Breast epithelium (tissue), 4 donors: ENCODE measurements around the gene PKD1L1. TPM values are rescaled to one million over a fixed set of nuclear protein-coding genes. Genes with fewer than 3 reads are reported as not detected.

Experiments
- DNase-seq, 2 donors: peaks; one replicate each; pipeline ENCODE4 v3.0.0-alpha.2; 2019; ENCODE audit warnings: low spot score in 2 of 2
- H3K27ac ChIP-seq, 2 donors: fragments of 200-600 bp; sonication (generic) in 1 of 2; one replicate each; pipeline ENCODE4 v1.5.1; 2016 to 2019; ENCODE audit warnings: mild to moderate bottlenecking in 1 of 2
- H3K27me3 ChIP-seq, 2 donors: fragments of 200-600 bp; sonication (generic) in 1 of 2; one replicate each; pipeline versions ENCODE4 v1.5.1 to v1.6.0; 2017 to 2019; ENCODE audit warnings: control low read depth in 1 of 2, mild to moderate bottlenecking in 1 of 2
- H3K36me3 ChIP-seq: fragments of 200-600 bp; one replicate; pipeline ENCODE4 v1.5.1; 2019
- H3K4me1 ChIP-seq, 2 donors: fragments of 200-600 bp; sonication (generic); one replicate each; pipeline ENCODE4 v1.5.1; 2016 to 2019; ENCODE audit warnings: control low read depth in 1 of 2
- H3K4me3 ChIP-seq, 3 donors: fragments of 200-600 bp; sonication (generic); 1 replicate in 2 of 3; 2 replicates in 1 of 3; pipeline ENCODE4 v1.5.1; 2016 to 2019; ENCODE audit warnings: mild to moderate bottlenecking in 3 of 3, moderate library complexity in 2 of 3
- H3K9me3 ChIP-seq, 2 donors: fragments of 200-600 bp; sonication (generic) in 1 of 2; one replicate each; pipeline ENCODE4 v1.5.1; 2016 to 2019; ENCODE audit warnings: control low read depth in 1 of 2
- CTCF ChIP-seq, 3 donors: fragments of 450-650 bp; IDR thresholded peaks; one replicate each; pipeline ENCODE4 v1.5.1; 2016 to 2017; ENCODE audit warnings: antibody characterized with exemption in 3 of 3, mild to moderate bottlenecking in 3 of 3, moderate library complexity in 3 of 3
- POLR2A ChIP-seq: fragments of 450-650 bp; IDR thresholded peaks from one replicate; pipeline ENCODE4 v1.6.1; 2016; ENCODE audit warnings: antibody characterized with exemption, mild to moderate bottlenecking, moderate library complexity
- POLR2AphosphoS5 ChIP-seq, 3 donors: sonication (generic); formaldehyde crosslinking; IDR thresholded peaks; one replicate each; pipeline ENCODE4 v1.6.1; 2017; ENCODE audit warnings: antibody characterized with exemption in 3 of 3
- intact Hi-C: fragments of 100-400 bp; cut with DNase I; formaldehyde crosslinking; loops from one replicate; pipeline ENCODE4 v1.15.1; 2023; ENCODE audit warnings: low total_unique reads
- total RNA-seq, 3 donors: library from RNA; depleted of rRNA; stranded (reverse); fragments of >200 nt; gene quantifications; one replicate each; pipeline ENCODE4 v1.1.0, GENCODE V29; 2016

PKD1L1 gene
- total RNA-seq, 3 donors from 2014 or later, result 0.32 to 0.44 (median 0.33) TPM

- no peaks in the 10 kb centered on the region for H3K36me3 ChIP-seq
- no peak for DNase-seq
- H3K4me3 ChIP-seq, result no peak overlapping the region
- no peak overlapping the region for H3K27ac ChIP-seq
- TF ChIP-seq POLR2AphosphoS5 (IDR thresholded peaks at IDR 0.05) (no peak), CTCF (IDR thresholded peaks at IDR 0.05) (peak in 1 of 3 donors; percentile 16)
- intact Hi-C loops, result no loop called here
- H3K9me3 ChIP-seq, result no peaks in the 10 kb centered on the region
- H3K4me1 ChIP-seq, result no peaks in the 10 kb centered on the region
- no peaks in the 10 kb centered on the region for H3K27me3 ChIP-seq
These were observed 155.6 kb downstream of the PKD1L1 start for GRCh38 chr7:47792521-47793121.

GRCh38 chr7:47791682-47792081, 156.6 kb downstream of the PKD1L1 start:
- Histone ChIP-seq H3K4me1 (no peaks in the 10 kb centered on the region), H3K36me3 (no peaks in the 10 kb centered on the region), H3K4me3 (no peak overlapping the region), H3K27ac (no peak overlapping the region), H3K27me3 (no peaks in the 10 kb centered on the region), H3K9me3 (no peaks in the 10 kb centered on the region)
- no peak for DNase-seq
- no peak for TF ChIP-seq POLR2A
- TF ChIP-seq POLR2AphosphoS5 (IDR thresholded peaks at IDR 0.05), result no peak
- no peak for TF ChIP-seq CTCF (IDR thresholded peaks at IDR 0.05)
- intact Hi-C loops, result no loop called here

- Histone ChIP-seq H3K9me3 (no peaks in the 10 kb centered on the region), H3K27me3 (no peaks in the 10 kb centered on the region), H3K4me3 (no peak overlapping the region), H3K4me1 (no peaks in the 10 kb centered on the region), H3K27ac (peak overlapping the region in 1 of 2 donors; percentile 87), H3K36me3 (no peaks in the 10 kb centered on the region)
- DNase-seq, result no peak
- intact Hi-C loops, result no loop called here
- TF ChIP-seq CTCF (IDR thresholded peaks at IDR 0.05) (no peak), POLR2AphosphoS5 (IDR thresholded peaks at IDR 0.05) (no peak), POLR2A (no peak)
These were observed 160.2 kb downstream of the PKD1L1 start for GRCh38 chr7:47788083-47788482.

- no peaks in the 10 kb centered on the region for H3K9me3 ChIP-seq
- no peaks in the 10 kb centered on the region for H3K36me3 ChIP-seq
- peak overlapping the region; percentile 87 for H3K27ac ChIP-seq
- intact Hi-C loops, result no loop called here
- H3K4me1 ChIP-seq, result no peaks in the 10 kb centered on the region
- no peak for DNase-seq
- H3K4me3 ChIP-seq, result no peak overlapping the region
- H3K27me3 ChIP-seq, result no peaks in the 10 kb centered on the region
- no peak for TF ChIP-seq POLR2A
These were observed 160.8 kb downstream of the PKD1L1 start for GRCh38 chr7:47787249-47788069.

GRCh38 chr7:47786557-47787248, 161.6 kb downstream of the PKD1L1 start:
- Histone ChIP-seq H3K9me3 (no peaks in the 10 kb centered on the region), H3K27me3 (no peaks in the 10 kb centered on the region), H3K4me3 (no peak overlapping the region), H3K4me1 (no peaks in the 10 kb centered on the region), H3K36me3 (no peaks in the 10 kb centered on the region), H3K27ac (peak overlapping the region; percentile 87)
- intact Hi-C loops, result no loop called here
- peak; percentile 63 to 95 for DNase-seq
- TF ChIP-seq POLR2A (no peak), POLR2AphosphoS5 (IDR thresholded peaks at IDR 0.05) (peak; percentile 68 to 77 (median 74))
